PC-3 (cell line): ENCODE results near the gene FASTK.

ENCODE experiments used
- CTCF ChIP-seq: fragments of 300-600 bp; sonication (generic); conservative IDR thresholded peaks from 2 replicates; pipeline ENCODE4 v1.5.1; 2017; ENCODE audit warnings: antibody characterized with exemption, low read depth, mild to moderate bottlenecking, low read length
- EZH2 ChIP-seq: fragments of 300-600 bp; sonication (generic); IDR thresholded peaks from one replicate; pipeline ENCODE4 v1.6.1; 2017; ENCODE audit warnings: antibody characterized with exemption, mild to moderate bottlenecking, low read length; ENCODE audit not compliant: unreplicated experiment
- EZH2phosphoT487 ChIP-seq: fragments of 300-600 bp; sonication (generic); IDR thresholded peaks from 2 replicates; pipeline ENCODE4 v1.6.1; 2018; ENCODE audit warnings: mild to moderate bottlenecking, antibody characterized with exemption, low read length, borderline replicate concordance

- no peak for TF ChIP-seq CTCF
- TF ChIP-seq EZH2phosphoT487: no peak
- no peak for TF ChIP-seq EZH2
Observed at GRCh38 chr7:151053751-151054150, 26.9 kb downstream of the FASTK start.
